H1 (cell line): ENCODE data around the gene RFX5. TPM values are rescaled to one million over a fixed set of nuclear protein-coding genes. Genes with fewer than 3 reads are reported as not detected.

Source experiments
- CTCF ChIA-PET: fragments of 300-600 bp; sonication (Branson Sonifier 250); formaldehyde crosslinking; loops from one replicate; lab custom pipeline; 2021; ENCODE audit not compliant: partially characterized antibody; lab: Charles Lee
- POLR2A ChIA-PET: fragments of 300-600 bp; sonication (Branson Sonifier 250); formaldehyde crosslinking; loops from one replicate; lab custom pipeline; 2021; ENCODE audit warnings: inconsistent platforms; ENCODE audit not compliant: partially characterized antibody; lab: Charles Lee
- DNase-seq, 2 experiments: peaks; one replicate each; pipeline versions ENCODE4 v3.0.0 to v3.0.0-alpha.2; 2010 to 2022; ENCODE audit warnings: low spot score in 2 of 2, low read depth in 1 of 2, mixed read lengths in 1 of 2
- FAIRE-seq: peaks from 2 replicates; lab custom pipeline; 2011; peaks lifted over from hg19 to GRCh38; lab: Jason Lieb, UNC
- H2AFZ ChIP-seq: 2 replicates; pipeline ENCODE4 v1.8.1; 2012; ENCODE audit warnings: low read length, inconsistent platforms
- H2AK5ac ChIP-seq: 2 replicates; pipeline ENCODE4 v1.6.1; 2013; ENCODE audit warnings: low read depth, low read length
- H2BK120ac ChIP-seq: replicated peaks from 2 replicates; pipeline ENCODE3; 2013; ENCODE audit warnings: low read depth, low read length, inconsistent platforms
- H2BK12ac ChIP-seq: 2 replicates; pipeline ENCODE4 v1.6.1; 2013; ENCODE audit warnings: low read depth, low read length
- H2BK15ac ChIP-seq: 2 replicates; pipeline ENCODE4 v1.6.1; 2013; ENCODE audit warnings: low read length
- H2BK20ac ChIP-seq: 2 replicates; pipeline ENCODE4 v1.6.1; 2013; ENCODE audit warnings: low read length
- H2BK5ac ChIP-seq: 2 replicates; pipeline ENCODE4 v1.6.1; 2013; ENCODE audit warnings: low read depth, low read length
- H3K14ac ChIP-seq: 2 replicates; pipeline ENCODE4 v1.6.1; 2013; ENCODE audit warnings: inconsistent platforms; ENCODE audit not compliant: insufficient read length
- H3K18ac ChIP-seq: 2 replicates; pipeline ENCODE4 v1.6.1; 2013; ENCODE audit warnings: low read length; ENCODE audit errors: extremely low read depth
- H3K23ac ChIP-seq: 2 replicates; pipeline ENCODE4 v1.6.1; 2013; ENCODE audit warnings: inconsistent platforms; ENCODE audit not compliant: insufficient read length
- H3K23me2 ChIP-seq: 2 replicates; pipeline ENCODE4 v1.6.1; 2013; ENCODE audit warnings: low read depth, low read length
- H3K27ac ChIP-seq: 2 replicates; pipeline ENCODE4 v1.6.1; 2011; ENCODE audit warnings: low read depth, low read length, inconsistent platforms
- H3K27me3 ChIP-seq, 4 experiments: replicated peaks in 1 of 4; 1 replicate in 1 of 4; 2 replicates in 3 of 4; pipeline versions ENCODE4 v1.6.1 to v1.8.1; 2011 to 2013; ENCODE audit warnings: low read length in 3 of 4, mild to moderate bottlenecking in 3 of 4, inconsistent platforms in 2 of 4, mixed read lengths in 2 of 4, moderate library complexity in 1 of 4; ENCODE audit not compliant: control insufficient read depth in 3 of 4, insufficient read depth in 3 of 4; ENCODE audit errors: extremely low read depth in 1 of 4
- H3K36me3 ChIP-seq, 4 experiments: 2 replicates each; pipeline versions ENCODE4 v1.6.1 to v1.8.1; 2011 to 2013; ENCODE audit warnings: mild to moderate bottlenecking in 4 of 4, low read length in 3 of 4, moderate library complexity in 2 of 4, control low read depth in 1 of 4, inconsistent platforms in 1 of 4; ENCODE audit not compliant: insufficient read depth in 4 of 4, control insufficient read depth in 2 of 4
- H3K4ac ChIP-seq: replicated peaks from 2 replicates; pipeline ENCODE3; 2013; ENCODE audit warnings: low read length, low read depth, mixed read lengths, inconsistent platforms; ENCODE audit not compliant: insufficient read length
- H3K4me1 ChIP-seq, 4 experiments: replicated peaks in 1 of 4; 1 replicate in 1 of 4; 2 replicates in 3 of 4; pipeline versions ENCODE4 v1.6.1 to v1.8.1; 2011 to 2013; ENCODE audit warnings: low read length in 3 of 4, inconsistent platforms in 2 of 4, mixed read lengths in 1 of 4; ENCODE audit not compliant: insufficient read depth in 4 of 4, control insufficient read depth in 3 of 4
- H3K4me2 ChIP-seq, 2 experiments: 2 replicates each; pipeline versions ENCODE4 v1.6.1 to v1.8.1; 2011 to 2013; ENCODE audit warnings: low read depth in 2 of 2, low read length in 2 of 2, control low read depth in 1 of 2, inconsistent platforms in 1 of 2, mild to moderate bottlenecking in 1 of 2; ENCODE audit not compliant: insufficient read depth in 1 of 2
- H3K4me3 ChIP-seq, 4 experiments: fragments of 200-600, 300-600 bp in 1 of 4; sonication (generic), shearing (Covaris generic), sonication (Bioruptor Twin) in 1 of 4; 2 replicates each; pipeline versions ENCODE4 v1.5.1 to v1.8.1; 2011 to 2016; ENCODE audit warnings: low read length in 4 of 4, low read depth in 3 of 4, control low read depth in 2 of 4, inconsistent platforms in 2 of 4, mild to moderate bottlenecking in 2 of 4, mixed read lengths in 1 of 4, moderate library complexity in 1 of 4; ENCODE audit not compliant: insufficient read depth in 2 of 4; ENCODE audit errors: extremely low read depth in 1 of 4
- H3K56ac ChIP-seq: replicated peaks from 2 replicates; pipeline ENCODE3; 2013; ENCODE audit warnings: low read depth, mild to moderate bottlenecking, mixed read lengths, low read length, inconsistent platforms; ENCODE audit not compliant: insufficient read length
- H3K79me1 ChIP-seq: 2 replicates; pipeline ENCODE4 v1.6.1; 2013; ENCODE audit warnings: low read depth, low read length, control low read depth
- H3K79me2 ChIP-seq, 2 experiments: 2 replicates each; pipeline versions ENCODE4 v1.6.1 to v1.8.1; 2012 to 2013; ENCODE audit warnings: low read length in 2 of 2, mild to moderate bottlenecking in 2 of 2, inconsistent platforms in 1 of 2; ENCODE audit not compliant: insufficient read depth in 2 of 2, control insufficient read depth in 1 of 2
- H3K9ac ChIP-seq, 4 experiments: replicated peaks in 1 of 4; 1 replicate in 1 of 4; 2 replicates in 3 of 4; pipeline versions ENCODE4 v1.6.1 to v1.8.1; 2011 to 2013; ENCODE audit warnings: low read depth in 3 of 4, low read length in 3 of 4, control low read depth in 2 of 4, mild to moderate bottlenecking in 2 of 4, moderate library complexity in 2 of 4, inconsistent platforms in 1 of 4; ENCODE audit errors: extremely low read depth in 1 of 4
- H3K9me3 ChIP-seq, 2 experiments: 2 replicates each; pipeline versions ENCODE4 v1.6.1 to v1.8.1; 2012 to 2013; ENCODE audit warnings: mild to moderate bottlenecking in 2 of 2, moderate library complexity in 2 of 2, control low read depth in 1 of 2, inconsistent platforms in 1 of 2, low read depth in 1 of 2, low read length in 1 of 2, mixed read lengths in 1 of 2; ENCODE audit not compliant: insufficient read depth in 2 of 2
- H4K20me1 ChIP-seq, 2 experiments: replicated peaks in 1 of 2; 2 replicates each; pipeline versions ENCODE3 to v1.8.1; 2011 to 2013; ENCODE audit warnings: inconsistent platforms in 2 of 2, low read length in 2 of 2, mild to moderate bottlenecking in 1 of 2; ENCODE audit not compliant: insufficient read depth in 2 of 2, control insufficient read depth in 1 of 2
- H4K5ac ChIP-seq: 2 replicates; pipeline ENCODE4 v1.6.1; 2013; ENCODE audit warnings: low read length, low read depth, mixed read lengths, inconsistent platforms; ENCODE audit not compliant: insufficient read length
- H4K8ac ChIP-seq: 2 replicates; pipeline ENCODE4 v1.8.0; 2013; ENCODE audit warnings: mild to moderate bottlenecking, moderate library complexity, low read length, inconsistent platforms; ENCODE audit not compliant: insufficient read depth; ENCODE audit errors: extremely low read depth
- H4K91ac ChIP-seq: replicated peaks from 2 replicates; pipeline ENCODE3; 2013; ENCODE audit warnings: low read length, mixed read lengths, inconsistent platforms; ENCODE audit not compliant: insufficient read length
- BRCA1 ChIP-seq: IDR thresholded peaks from 2 replicates; pipeline ENCODE4 v1.6.1; 2012; ENCODE audit warnings: low read depth, low read length, improper control_type of control experiment
- CBX5 ChIP-seq: fragments of 300-800, 300-1000 bp; sonication (generic); IDR thresholded peaks from 2 replicates; pipeline ENCODE4 v1.7.1; 2016; ENCODE audit warnings: antibody characterized with exemption, low read length, low read depth
- EZH2 ChIP-seq: fragments of 200-600 bp; sonication (generic); IDR thresholded peaks from 2 replicates; pipeline ENCODE4 v1.7.1; 2012; ENCODE audit warnings: low read depth, mild to moderate bottlenecking, moderate library complexity, low read length, inconsistent platforms; ENCODE audit not compliant: severe bottlenecking
- GABPA ChIP-seq: IDR thresholded peaks from 2 replicates; pipeline ENCODE4 v1.6.1; 2011; ENCODE audit warnings: mild to moderate bottlenecking, low read length, moderate library complexity, borderline replicate concordance; ENCODE audit not compliant: insufficient read depth
- HDAC6 ChIP-seq: IDR thresholded peaks from one replicate; pipeline ENCODE4 v1.7.1; 2012; ENCODE audit warnings: low read depth, mild to moderate bottlenecking, inconsistent platforms, low read length, moderate library complexity
- MAX ChIP-seq: IDR thresholded peaks from 2 replicates; pipeline ENCODE4 v1.6.1; 2012; ENCODE audit warnings: inconsistent platforms
- POLR2A ChIP-seq, 2 experiments: IDR thresholded peaks; 1 replicate in 1 of 2; 2 replicates in 1 of 2; pipeline ENCODE4 v1.6.1; 2011; ENCODE audit warnings: low read depth in 2 of 2, low read length in 2 of 2, mild to moderate bottlenecking in 2 of 2; ENCODE audit errors: control extremely low read depth in 1 of 2
- POLR2AphosphoS5 ChIP-seq: IDR thresholded peaks from 2 replicates; pipeline ENCODE4 v1.6.1; 2011; ENCODE audit warnings: low read depth, low read length
- POU5F1 ChIP-seq: IDR thresholded peaks from 2 replicates; pipeline ENCODE4 v1.6.1; 2011; ENCODE audit warnings: low read depth, mild to moderate bottlenecking, low read length, moderate library complexity
- RAD21 ChIP-seq, 2 experiments: IDR thresholded peaks in 1 of 2; conservative IDR thresholded peaks in 1 of 2; 2 replicates each; pipeline ENCODE4 v1.6.1; 2011; ENCODE audit warnings: low read depth in 2 of 2, low read length in 2 of 2, improper control_type of control experiment in 1 of 2, inconsistent platforms in 1 of 2, mild to moderate bottlenecking in 1 of 2, moderate library complexity in 1 of 2
- RBBP5 ChIP-seq: IDR thresholded peaks from 2 replicates; pipeline ENCODE4 v1.7.1; 2012; ENCODE audit warnings: low read depth, mild to moderate bottlenecking, inconsistent platforms, low read length, moderate library complexity, borderline replicate concordance
- SP2 ChIP-seq: IDR thresholded peaks from 2 replicates; pipeline ENCODE4 v1.6.1; 2012; ENCODE audit warnings: mild to moderate bottlenecking, low read length, inconsistent platforms
- SRF ChIP-seq: IDR thresholded peaks from 2 replicates; pipeline ENCODE4 v1.6.1; 2011; ENCODE audit warnings: mild to moderate bottlenecking, low read depth, low read length, moderate library complexity
- TBP ChIP-seq: IDR thresholded peaks from 2 replicates; pipeline ENCODE4 v1.6.1; 2011; ENCODE audit warnings: low read depth, low read length, improper control_type of control experiment
- TCF12 ChIP-seq: IDR thresholded peaks from 2 replicates; pipeline ENCODE4 v1.6.1; 2011; ENCODE audit warnings: low read depth, mild to moderate bottlenecking, low read length
- WGBS, 2 experiments: shearing (Covaris generic) in 1 of 2; methylation state at CpG; one replicate each; pipeline versions ENCODE4 v1.1.6 to v1.1.7; 2013 to 2015; ENCODE audit warnings: low lambda C conversion rate in 2 of 2, mixed read lengths in 2 of 2, inconsistent platforms in 1 of 2, low coverage in 1 of 2, missing lambda C conversion rate in 1 of 2; ENCODE audit not compliant: insufficient replicate concordance in 2 of 2, insufficient coverage in 1 of 2, insufficient read length in 1 of 2; ENCODE audit errors: extremely low coverage in 1 of 2, missing lambda C conversion rate in 1 of 2; 5-methylcytosine and 5-hydroxymethylcytosine counted together
- polyA plus RNA-seq, 7 experiments: library from polyadenylated mRNA; depleted of rRNA in 3 of 7; stranded (reverse) in 5 of 7; unstranded in 2 of 7; fragments of >200 nt in 5 of 7; fragments of 200-250 nt in 2 of 7; gene quantifications; 1 replicate in 5 of 7; 2 replicates in 1 of 7; 4 replicates in 1 of 7; pipeline versions ENCODE4 v1.2.1 to v1.2.3, GENCODE V29; 2011 to 2013; ENCODE audit warnings: missing spikeins in 2 of 7, mixed read lengths in 2 of 7
- total RNA-seq: library from RNA; stranded (reverse); fragmentation: NEBNext Ultra II Directional; extraction: Animal tissue kit (Norgen Biotek cat#: 25700); gene quantifications from 2 replicates; pipeline ENCODE4 v1.2.1, GENCODE V29; 2021

The RFX5 gene
- total and polyA plus RNA-seq, 2 of the 8 experiments (the other 6 are each of a cell fraction or from before 2014, with no cell fraction given), result 27.8 to 59.7 TPM

- H4K8ac ChIP-seq, result no peak overlapping the region
- H2BK15ac ChIP-seq, result no peak overlapping the region
- H3K79me1 ChIP-seq, result no peaks in the 10 kb centered on the region
- no peaks in the 10 kb centered on the region for H3K27me3 ChIP-seq
- WGBS, 2 experiments, result 97% methylated on average over 3 of the region's 3 CpGs; no CpG with 5 or more reads in 1 of the 2 experiments
- peaks cover 0 to 4% (median 1%) of the 10 kb centered on the region in 4 experiments; a peak in 4 of 8 replicates for H3K36me3 ChIP-seq
- no peak overlapping the region for H3K23ac ChIP-seq
- no peak overlapping the region for H2BK20ac ChIP-seq
- no peaks in the 10 kb centered on the region for H3K79me2 ChIP-seq
- H3K23me2 ChIP-seq, result no peaks in the 10 kb centered on the region
- no peak overlapping the region for H3K9ac ChIP-seq
- no peaks in the 10 kb centered on the region for H3K9me3 ChIP-seq
- H3K4me1 ChIP-seq, result no peaks in the 10 kb centered on the region
- H4K20me1 ChIP-seq, result peaks cover 0 to 3% of the 10 kb centered on the region in 2 experiments
- H3K27ac ChIP-seq, result no peak overlapping the region
- no peak overlapping the region for H3K14ac ChIP-seq
- no peak overlapping the region for H3K4me2 ChIP-seq
- no peak overlapping the region for H2AK5ac ChIP-seq
- no peak overlapping the region for H2BK5ac ChIP-seq
- DNase-seq, result no peak
- ChIA-PET POLR2A (interaction anchor here (4.5 kb wide), 1 partner anchor 8 kb away, joined by 16 read pairs; the partner anchor contains the start of gene PI4KB), CTCF (interaction anchor here (1.0 to 1.8 kb wide), 3 partner anchors 9 to 22 kb away, joined by 3 to 6 read pairs (median 3); partner anchors contain the start of gene PI4KB)
- H4K5ac ChIP-seq, result no peak overlapping the region
- H3K4me3 ChIP-seq, result no peak overlapping the region
- H2AFZ ChIP-seq, result no peak overlapping the region
- no peak overlapping the region for H2BK12ac ChIP-seq
- no peak overlapping the region for H4K91ac ChIP-seq
- H3K56ac ChIP-seq, result no peak overlapping the region
- no peak overlapping the region for H2BK120ac ChIP-seq
- no peak overlapping the region for H3K4ac ChIP-seq
- no peak overlapping the region for H3K18ac ChIP-seq
- no peak for FAIRE-seq
- no peak for TF ChIP-seq RBBP5
- no peak for TF ChIP-seq EZH2
- TF ChIP-seq SRF, result no peak
- TF ChIP-seq TBP, result no peak
- no peak for TF ChIP-seq RAD21 (IDR thresholded peaks at IDR 0.05 in 1 of 2, conservative IDR thresholded peaks at IDR 0.05 in 1 of 2; ENCODE audit: low read depth in 2 of 2, low read length in 2 of 2)
- TF ChIP-seq CBX5, result no peak
- TF ChIP-seq MAX, result no peak
- no peak for TF ChIP-seq POU5F1
- TF ChIP-seq HDAC6, result no peak
- TF ChIP-seq BRCA1, result no peak
- TF ChIP-seq POLR2A (IDR thresholded peaks at IDR 0.05; ENCODE audit: control extremely low read depth in 1 of 2, low read depth in 2 of 2, low read length in 2 of 2), result no peak
- TF ChIP-seq GABPA, result no peak
- TF ChIP-seq SP2, result no peak
- no peak for TF ChIP-seq POLR2AphosphoS5
- no peak for TF ChIP-seq TCF12
Measured at GRCh38 chr1:151318975-151319374, 28.1 kb downstream of the RFX5 start.
